HG03469 (cell line): Measurements from ENCODE around the gene C2CD2.

Source experiments
- ATAC-seq: cut with Tn5 transposase; IDR thresholded peaks from one replicate; pipeline ENCODE4 v1.9.1; 2021; ENCODE audit warnings: mild to moderate bottlenecking, moderate library complexity, moderate number of reproducible peaks; ENCODE audit not compliant: unreplicated experiment

Gene C2CD2

DNA sequence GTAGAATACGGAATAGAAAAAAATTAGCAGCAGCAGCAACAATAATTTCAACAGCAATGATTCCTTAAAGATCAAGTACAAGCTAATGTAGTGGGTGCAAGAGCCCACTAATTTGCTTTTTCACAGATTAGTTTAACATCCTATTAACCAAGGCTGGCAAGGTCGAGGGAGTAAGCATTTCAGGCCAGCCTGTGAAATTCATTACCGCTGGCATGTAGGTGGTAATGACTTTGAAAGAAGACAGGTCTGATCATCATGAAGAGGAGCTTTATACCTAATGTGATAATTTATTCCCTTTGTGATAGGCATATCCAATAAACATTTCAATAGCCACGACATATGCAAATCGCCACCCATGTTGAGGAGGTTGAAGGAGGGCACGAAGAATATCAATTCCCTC, 63.5 kb downstream of the C2CD2 start:
- ATAC-seq = no peak

DNA sequence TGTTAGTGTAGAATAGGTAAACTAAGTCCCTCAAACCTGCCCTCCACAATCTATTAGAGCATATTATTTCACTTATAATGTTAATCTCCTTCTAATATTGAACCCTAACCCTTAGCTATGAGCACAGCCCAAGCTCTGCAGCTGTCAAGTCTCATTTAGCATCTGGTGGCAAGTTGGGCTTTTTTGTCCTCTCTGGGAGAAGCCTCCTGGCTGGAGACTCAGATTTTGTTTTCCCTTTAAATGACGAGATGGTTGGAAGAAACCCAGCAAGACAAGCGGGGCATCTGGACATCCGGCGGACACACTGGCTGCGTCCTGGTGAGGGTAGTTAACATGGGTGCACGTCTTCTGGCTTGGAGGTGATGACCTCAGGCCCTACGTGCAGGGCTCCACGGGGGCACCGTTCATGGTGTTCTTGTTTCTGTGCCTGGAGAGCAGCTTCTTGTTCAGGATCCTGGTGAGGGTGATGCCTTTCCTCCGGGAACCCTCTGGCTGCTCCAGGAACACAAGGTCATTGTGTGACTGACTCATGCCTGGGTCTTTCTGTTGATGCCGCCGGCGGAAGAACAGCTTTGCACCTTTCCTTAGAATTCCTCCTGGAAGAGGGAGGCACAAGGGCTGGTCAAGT, 65.0 kb downstream of the C2CD2 start:
- ATAC-seq = no peak

DNA sequence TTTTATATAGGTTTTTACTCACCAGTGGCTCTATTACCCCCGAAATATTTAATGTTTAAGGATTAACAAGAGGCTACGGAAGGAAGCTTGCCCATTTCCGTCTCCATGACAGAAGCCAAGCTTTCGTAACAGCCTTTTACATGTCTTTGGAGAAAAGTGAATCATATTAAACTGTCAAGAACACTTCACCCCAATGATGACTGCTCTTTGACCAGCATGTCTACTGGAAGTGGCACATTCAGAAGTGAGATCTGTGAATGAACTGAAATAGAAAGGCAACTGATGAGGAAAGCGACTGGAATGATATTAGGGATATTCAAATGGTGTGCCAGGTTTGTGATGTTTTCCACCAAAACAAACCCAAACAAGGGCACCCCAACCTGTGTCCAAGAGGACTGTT, 66.2 kb downstream of the C2CD2 start:
- ATAC-seq = no peak

GRCh38 chr21:41886328-41886727, 67.5 kb downstream of the C2CD2 start:
- ATAC-seq = no peak

- no peak for ATAC-seq
These were observed 68.3 kb downstream of the C2CD2 start for GRCh38 chr21:41885341-41886024.

DNA sequence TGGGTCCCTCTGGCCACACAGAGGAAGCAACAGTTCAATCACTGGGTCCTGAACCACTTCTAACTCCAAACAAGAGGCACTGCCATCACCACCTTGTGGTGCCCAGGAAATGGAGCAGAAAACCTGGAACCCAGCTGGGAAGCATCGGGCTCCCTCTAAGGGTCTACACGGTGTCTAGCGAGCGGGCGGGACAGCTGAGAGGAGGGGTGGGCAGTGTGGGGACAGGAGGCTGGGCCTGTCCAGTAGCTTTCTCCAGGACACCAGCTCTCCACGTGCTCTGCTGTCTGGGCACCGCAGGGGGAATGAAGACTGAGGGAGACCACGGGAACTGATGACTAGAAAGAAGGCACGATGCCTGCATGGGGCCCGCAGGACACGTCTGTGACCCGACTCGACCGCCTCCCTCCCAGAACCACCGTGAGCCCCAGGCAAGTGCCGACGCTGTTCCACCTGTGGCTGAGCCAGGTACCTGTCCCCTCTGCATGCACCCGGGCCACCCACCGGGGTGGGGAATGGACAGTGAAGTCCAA, 69.3 kb downstream of the C2CD2 start:
- ATAC-seq = no peak

DNA sequence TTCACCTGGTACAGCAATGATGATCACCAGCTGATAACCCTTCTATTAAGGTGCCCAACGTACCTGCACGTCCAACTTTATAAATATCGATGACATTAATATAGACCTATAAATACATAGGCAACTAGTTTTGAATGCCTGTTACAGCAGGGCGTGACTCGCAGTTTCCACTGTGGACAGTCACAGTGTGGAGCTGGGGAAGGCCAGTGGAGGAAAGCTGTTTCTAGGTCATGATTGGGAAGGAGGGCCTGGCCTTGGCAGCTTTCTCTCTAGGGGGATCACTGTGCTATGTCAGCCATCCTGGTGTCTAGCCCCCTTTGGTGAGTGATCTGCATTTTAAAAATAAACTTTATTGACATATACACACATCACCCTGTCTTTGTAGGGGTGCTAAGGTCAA, 70.2 kb downstream of the C2CD2 start:
- no peak for ATAC-seq

- no peak for ATAC-seq
These were observed 72.8 kb downstream of the C2CD2 start for GRCh38 chr21:41881051-41881450.

GRCh38 chr21:41880153-41880552, 73.7 kb downstream of the C2CD2 start:
- ATAC-seq = no peak

DNA sequence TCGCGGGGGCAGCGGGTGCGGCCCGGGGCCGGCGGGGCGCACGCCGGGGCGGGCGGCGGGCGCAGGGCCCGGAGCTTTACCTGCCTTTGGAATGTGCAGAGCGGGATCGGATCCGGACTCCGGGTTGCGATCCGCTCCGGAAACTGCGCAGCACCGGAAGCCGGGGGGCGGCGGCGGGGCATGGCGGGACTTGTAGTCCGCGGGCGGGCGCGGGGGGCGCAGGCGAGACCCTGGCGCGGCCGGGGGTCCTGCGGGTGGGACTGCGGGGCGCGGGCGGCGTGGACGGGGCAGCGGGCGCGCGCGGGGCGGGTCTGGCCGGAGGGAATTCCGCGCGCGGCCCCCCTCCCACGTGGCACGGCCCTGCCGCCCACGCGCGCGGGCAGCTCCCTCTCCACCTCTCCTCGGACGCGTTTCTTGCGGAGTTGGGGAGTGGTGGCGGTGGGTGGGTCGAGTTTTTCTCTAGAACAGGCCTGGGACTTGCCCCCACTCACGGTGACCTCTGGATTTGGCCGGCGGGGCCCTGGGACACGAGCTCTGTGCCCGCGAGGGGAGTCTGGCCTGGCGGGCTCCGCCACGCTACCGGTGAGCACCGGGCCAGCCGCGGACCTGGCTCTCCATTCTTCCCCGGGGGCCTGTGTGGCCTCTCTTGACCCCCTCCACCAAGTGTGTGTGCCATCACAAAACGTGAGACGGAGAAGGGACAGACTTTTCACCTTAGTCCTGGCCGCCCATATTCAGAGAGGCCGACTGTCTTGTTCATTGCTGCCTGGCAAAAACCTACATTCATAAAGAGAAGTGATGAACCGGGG, 74.4 kb downstream of the C2CD2 start, which contains the start of gene PRDM15:
TSS of gene PRDM15 (minus strand) at position 155 of the 809 bp plus-strand sequence. CDS start 18,981 bp downstream, outside the sequence.
- no peak for ATAC-seq

GRCh38 chr21:41878831-41879189, 75.0 kb downstream of the C2CD2 start:
- no peak for ATAC-seq

GRCh38 chr21:41877901-41878830, 75.7 kb downstream of the C2CD2 start:
- ATAC-seq = no peak

DNA sequence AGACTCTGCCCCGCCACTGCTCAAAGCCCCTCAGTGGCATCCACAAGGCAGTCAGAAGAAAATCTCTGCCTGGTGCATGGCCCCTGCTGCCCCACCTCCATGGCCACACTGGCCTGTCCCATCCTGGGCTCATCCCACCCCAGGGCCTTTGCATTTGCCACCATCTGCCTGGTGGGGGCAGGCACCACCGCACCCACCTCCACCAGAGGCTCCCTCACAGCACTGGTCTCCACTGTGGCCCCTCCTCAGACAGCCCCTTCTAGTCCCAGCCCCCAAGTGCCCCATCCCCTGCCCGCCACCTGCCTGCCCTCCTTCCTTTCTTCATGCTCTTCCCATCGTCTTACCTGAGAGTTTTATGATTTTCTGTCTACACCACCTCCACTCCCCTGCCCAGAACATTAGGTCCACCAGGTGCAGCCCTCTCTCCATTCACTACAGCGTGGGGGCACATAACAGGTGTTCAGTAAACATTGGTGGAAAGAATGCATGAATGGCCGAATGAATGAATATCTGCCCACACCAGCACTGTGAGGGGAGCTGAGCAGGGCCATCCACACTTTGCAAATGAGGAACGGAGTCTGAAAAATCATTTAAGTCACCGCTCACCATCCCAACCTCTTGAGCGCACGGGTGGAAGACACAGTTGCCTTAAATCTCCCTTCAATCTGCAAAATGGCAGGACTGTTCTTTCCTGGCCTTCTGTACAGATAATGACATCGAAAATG, 76.7 kb downstream of the C2CD2 start:
- no peak for ATAC-seq

DNA sequence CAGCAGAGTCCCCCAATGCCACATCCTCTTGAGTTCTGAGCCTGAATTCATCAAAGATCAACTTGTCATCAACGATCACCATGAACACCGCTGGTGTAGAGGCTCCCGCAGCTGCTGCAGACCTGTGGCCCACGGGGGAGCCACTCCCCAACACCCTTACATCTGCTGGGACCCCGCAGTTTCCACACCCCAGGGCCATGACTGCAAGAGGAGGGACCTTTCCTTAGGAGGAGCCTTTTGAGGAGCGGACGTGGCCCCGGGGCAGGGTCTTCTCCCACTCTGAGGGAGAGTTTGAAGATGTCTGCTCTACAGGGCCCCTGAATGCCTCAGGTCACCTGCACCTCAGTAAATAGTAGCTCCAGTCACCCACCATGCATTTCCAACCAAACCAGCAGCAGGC, 77.4 kb downstream of the C2CD2 start:
- no peak for ATAC-seq

GRCh38 chr21:41875086-41875485, 78.7 kb downstream of the C2CD2 start:
- no peak for ATAC-seq

- no peak for ATAC-seq
These were observed 79.2 kb downstream of the C2CD2 start for GRCh38 chr21:41874611-41875010.

- ATAC-seq = no peak
These were observed 80.4 kb downstream of the C2CD2 start for GRCh38 chr21:41873426-41873825.

DNA sequence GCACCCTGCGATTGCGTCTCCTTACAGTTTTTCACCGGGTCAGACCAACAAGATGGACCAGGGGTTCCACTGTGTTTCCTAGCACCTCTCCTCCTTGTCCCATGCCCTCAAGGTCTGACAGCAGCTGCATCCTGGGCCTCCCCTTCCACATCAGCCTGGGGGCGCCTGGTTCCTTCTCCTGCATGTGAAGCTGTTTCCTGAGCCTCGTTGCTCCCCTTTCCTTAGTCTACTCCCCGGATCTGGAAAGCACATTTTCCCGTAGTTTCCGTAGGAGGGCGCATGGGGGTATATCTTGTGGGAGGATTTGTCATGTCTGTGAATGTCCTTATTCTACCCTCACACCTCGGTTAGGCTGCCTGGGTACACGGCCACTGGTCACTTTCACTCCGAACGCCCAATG, 80.8 kb downstream of the C2CD2 start:
- no peak for ATAC-seq

- ATAC-seq = no peak
These were observed 82.4 kb downstream of the C2CD2 start for GRCh38 chr21:41871293-41872030.
